Osteoblast (primary cell): Measurements from ENCODE around the gene ARFGAP3. TPM values are rescaled to one million over a fixed set of nuclear protein-coding genes. Genes with fewer than 3 reads are reported as not detected.
A peak's percentile ranks its signal among the peaks of the same experiment; 100 is the strongest.

Experiments used
- DNase-seq: peaks from one replicate; pipeline ENCODE4 v3.0.0; 2011; ENCODE audit warnings: low spot score, mixed read lengths; ENCODE audit not compliant: insufficient read length; ENCODE audit errors: missing footprints
- H2AFZ ChIP-seq: 2 replicates; pipeline ENCODE4 v1.6.0; 2011; ENCODE audit warnings: mild to moderate bottlenecking, low read length
- H3K27ac ChIP-seq: 2 replicates; pipeline ENCODE4 v1.5.1; 2011; ENCODE audit warnings: mild to moderate bottlenecking, low read depth, low read length, moderate library complexity
- H3K27me3 ChIP-seq: 2 replicates; pipeline ENCODE4 v1.6.0; 2012; ENCODE audit warnings: mild to moderate bottlenecking, control low read depth, inconsistent platforms, low read length, moderate library complexity; ENCODE audit not compliant: insufficient read depth
- H3K36me3 ChIP-seq: 2 replicates; pipeline ENCODE4 v1.5.1; 2011; ENCODE audit warnings: mild to moderate bottlenecking, low read length, control low read depth, moderate library complexity; ENCODE audit not compliant: insufficient read depth
- H3K4me1 ChIP-seq: 2 replicates; pipeline ENCODE4 v1.5.1; 2011; ENCODE audit warnings: mild to moderate bottlenecking, low read length, control low read depth, moderate library complexity; ENCODE audit not compliant: insufficient read depth
- H3K4me2 ChIP-seq: 2 replicates; pipeline ENCODE4 v1.6.0; 2011; ENCODE audit warnings: mild to moderate bottlenecking, low read length; ENCODE audit not compliant: insufficient read depth
- H3K4me3 ChIP-seq: fragments of 200-600 bp; sonication (generic); 3 replicates; pipeline ENCODE4 v1.5.1; 2012; ENCODE audit warnings: mild to moderate bottlenecking, low read length, inconsistent platforms; ENCODE audit not compliant: insufficient read depth
- H3K79me2 ChIP-seq: 2 replicates; pipeline ENCODE4 v1.6.0; 2012; ENCODE audit warnings: mild to moderate bottlenecking, low read length, control low read depth, inconsistent platforms; ENCODE audit not compliant: insufficient read depth
- H3K9me3 ChIP-seq: 2 replicates; pipeline ENCODE4 v1.5.1; 2011; ENCODE audit warnings: low read depth, low read length, control low read depth
- H4K20me1 ChIP-seq: 2 replicates; pipeline ENCODE4 v1.6.0; 2012; ENCODE audit warnings: mild to moderate bottlenecking, low read length, control low read depth; ENCODE audit not compliant: insufficient read depth
- total RNA-seq: library from RNA; depleted of rRNA; stranded (reverse); fragments of >200 nt; gene quantifications from 2 replicates; pipeline ENCODE4 v1.2.3, GENCODE V29; 2012
- TF ChIP-seq, protein P1 (sequence below): IDR thresholded peaks from 2 replicates; pipeline ENCODE4 v1.5.1; 2011; ENCODE audit warnings: mild to moderate bottlenecking, low read depth, low read length, moderate library complexity; ENCODE audit errors: extremely low read depth

ARFGAP3 gene
- total RNA-seq, 1 donor = 90.5 TPM

DNA sequence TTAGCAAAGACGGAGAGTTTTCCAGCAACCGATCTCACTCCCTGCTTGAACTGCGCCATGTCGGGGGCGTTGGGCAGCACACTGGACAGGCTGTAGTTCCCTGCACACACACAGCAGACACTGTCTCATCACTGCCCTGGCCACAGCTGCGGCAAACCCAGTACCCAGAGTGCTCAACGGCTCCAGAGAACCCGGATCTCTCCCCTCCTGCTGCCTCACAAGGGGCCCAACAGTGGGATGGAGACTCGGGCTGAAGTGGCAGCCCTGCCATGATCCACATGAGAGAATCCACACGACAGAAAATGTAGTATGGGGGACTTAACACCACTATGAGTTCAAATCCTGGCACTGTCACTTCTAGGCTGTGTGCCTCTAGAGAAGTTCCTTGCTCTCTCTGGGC, 58.0 kb downstream of the ARFGAP3 start:
- H3K27ac ChIP-seq = no peak overlapping the region

DNA sequence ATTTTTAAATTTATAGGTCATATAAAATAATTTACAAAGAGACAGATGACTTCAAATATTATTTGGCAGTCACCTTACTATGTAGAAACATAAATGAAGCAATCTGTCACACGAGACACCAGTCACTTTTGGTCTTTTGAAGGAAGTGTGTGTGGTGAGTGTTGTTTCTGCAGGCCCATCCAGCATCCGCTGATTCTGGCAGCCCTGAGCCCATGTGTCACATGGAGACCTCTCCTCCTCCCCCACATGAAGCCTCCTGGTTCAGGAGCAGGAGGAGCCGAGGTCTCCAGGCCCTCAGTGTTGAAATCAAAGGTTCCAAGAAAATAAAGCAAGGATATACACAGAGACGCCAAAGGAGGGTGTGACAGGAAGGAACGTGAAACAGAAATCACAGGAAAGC, 60.1 kb downstream of the ARFGAP3 start:
- Histone ChIP-seq H3K27ac (no peak overlapping the region), H3K4me2 (no peak overlapping the region), H3K79me2 (no peaks in the 10 kb centered on the region), H2AFZ (no peak overlapping the region), H3K4me3 (no peak overlapping the region), H3K9me3 (no peaks in the 10 kb centered on the region), H3K4me1 (no peaks in the 10 kb centered on the region), H3K36me3 (peaks cover 64% of the 10 kb centered on the region), H3K27me3 (no peaks in the 10 kb centered on the region), H4K20me1 (peaks cover 25% of the 10 kb centered on the region)
- TF ChIP-seq, protein P1, sequence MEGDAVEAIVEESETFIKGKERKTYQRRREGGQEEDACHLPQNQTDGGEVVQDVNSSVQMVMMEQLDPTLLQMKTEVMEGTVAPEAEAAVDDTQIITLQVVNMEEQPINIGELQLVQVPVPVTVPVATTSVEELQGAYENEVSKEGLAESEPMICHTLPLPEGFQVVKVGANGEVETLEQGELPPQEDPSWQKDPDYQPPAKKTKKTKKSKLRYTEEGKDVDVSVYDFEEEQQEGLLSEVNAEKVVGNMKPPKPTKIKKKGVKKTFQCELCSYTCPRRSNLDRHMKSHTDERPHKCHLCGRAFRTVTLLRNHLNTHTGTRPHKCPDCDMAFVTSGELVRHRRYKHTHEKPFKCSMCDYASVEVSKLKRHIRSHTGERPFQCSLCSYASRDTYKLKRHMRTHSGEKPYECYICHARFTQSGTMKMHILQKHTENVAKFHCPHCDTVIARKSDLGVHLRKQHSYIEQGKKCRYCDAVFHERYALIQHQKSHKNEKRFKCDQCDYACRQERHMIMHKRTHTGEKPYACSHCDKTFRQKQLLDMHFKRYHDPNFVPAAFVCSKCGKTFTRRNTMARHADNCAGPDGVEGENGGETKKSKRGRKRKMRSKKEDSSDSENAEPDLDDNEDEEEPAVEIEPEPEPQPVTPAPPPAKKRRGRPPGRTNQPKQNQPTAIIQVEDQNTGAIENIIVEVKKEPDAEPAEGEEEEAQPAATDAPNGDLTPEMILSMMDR = no peak
- no peak for DNase-seq

More for the DNA sequence above, 58.0 kb downstream of the ARFGAP3 start:
- Histone ChIP-seq H3K27me3 (no peaks in the 10 kb centered on the region), H3K4me3 (no peak overlapping the region), H3K9me3 (no peaks in the 10 kb centered on the region), H3K79me2 (no peaks in the 10 kb centered on the region), H3K36me3 (peaks cover 78% of the 10 kb centered on the region), H2AFZ (no peak overlapping the region), H4K20me1 (peaks cover 28% of the 10 kb centered on the region), H3K4me1 (no peaks in the 10 kb centered on the region), H3K4me2 (no peak overlapping the region)
- TF ChIP-seq, protein P1 = no peak
- DNase-seq = no peak

DNA sequence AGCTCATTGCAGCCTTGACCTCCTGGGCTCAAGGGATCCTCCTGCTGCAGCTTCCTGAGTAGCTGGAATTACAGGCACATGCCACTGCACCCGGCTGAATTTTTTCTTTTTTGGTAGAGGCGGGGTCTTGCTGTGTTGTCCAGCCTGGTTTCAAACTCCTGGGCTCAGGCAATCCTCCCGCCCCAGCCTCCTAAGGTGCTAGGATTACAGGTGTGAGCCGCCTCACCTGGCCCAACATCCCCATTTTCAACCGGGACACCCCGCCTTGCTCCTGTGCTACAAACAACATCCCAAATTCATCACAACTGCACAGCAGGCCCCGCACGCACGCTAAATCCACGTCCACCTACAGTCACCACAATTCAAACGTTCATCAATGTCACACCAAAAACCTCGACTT, 61.0 kb downstream of the ARFGAP3 start:
- Histone ChIP-seq H3K9me3 (no peaks in the 10 kb centered on the region), H4K20me1 (peaks cover 17% of the 10 kb centered on the region), H3K4me1 (peaks cover 4% of the 10 kb centered on the region), H3K4me2 (no peak overlapping the region), H3K36me3 (peaks cover 55% of the 10 kb centered on the region), H3K27me3 (no peaks in the 10 kb centered on the region), H3K4me3 (no peak overlapping the region), H3K27ac (no peak overlapping the region), H3K79me2 (no peaks in the 10 kb centered on the region), H2AFZ (no peak overlapping the region)
- DNase-seq = no peak
- TF ChIP-seq, protein P1 = no peak

DNA sequence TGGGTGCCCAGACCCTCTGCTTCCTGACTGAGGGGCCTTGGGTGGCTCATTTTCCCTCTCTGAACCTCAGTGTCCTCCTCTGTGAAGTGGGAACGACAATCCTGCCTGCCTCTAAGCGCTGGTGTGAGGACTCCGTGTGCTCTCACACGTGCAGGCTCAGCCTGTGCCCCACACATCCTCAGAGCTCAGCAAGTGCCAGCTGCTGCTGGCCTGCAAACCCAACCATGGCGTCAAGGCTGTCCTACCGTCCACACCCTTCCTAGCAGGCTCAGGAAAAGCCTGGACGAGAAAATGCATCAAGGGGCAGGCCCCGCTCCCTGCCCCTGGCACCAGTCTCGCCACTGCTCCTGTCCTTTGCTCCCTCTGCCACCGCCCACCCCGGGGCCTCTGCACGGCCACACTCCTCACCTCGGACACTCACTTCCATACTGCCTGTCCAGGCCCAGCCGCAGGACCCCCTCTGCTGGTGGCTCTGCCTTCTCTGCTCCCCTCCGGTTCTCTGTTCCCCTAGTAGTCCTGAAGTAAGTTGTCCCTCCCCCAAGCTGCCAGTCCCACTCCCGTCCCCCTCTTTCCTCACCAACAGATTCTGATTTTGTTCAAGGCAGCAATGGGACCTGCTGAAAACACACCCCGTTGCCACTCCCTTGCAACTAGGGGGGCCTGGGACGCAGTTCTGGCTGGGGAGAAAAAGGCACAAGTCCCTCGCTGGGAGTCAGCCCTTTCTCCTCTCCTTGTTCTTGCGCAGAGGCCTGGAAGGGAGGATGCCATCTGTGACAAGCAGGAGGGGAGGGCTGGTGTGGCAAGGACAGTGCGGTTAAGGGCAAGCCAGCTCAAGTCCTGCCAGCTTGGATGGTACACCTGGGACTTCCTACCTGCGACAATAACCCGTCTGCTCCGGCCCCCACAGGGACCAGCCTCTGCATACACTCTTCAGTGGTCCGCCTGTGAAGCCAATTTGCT, 62.2 kb downstream of the ARFGAP3 start:
- no peaks in the 10 kb centered on the region for H3K79me2 ChIP-seq
- no peak for DNase-seq
- H3K27me3 ChIP-seq = no peaks in the 10 kb centered on the region
- H4K20me1 ChIP-seq = peaks cover 13% of the 10 kb centered on the region
- H3K27ac ChIP-seq = no peak overlapping the region
- H3K4me3 ChIP-seq = no peak overlapping the region
- peaks cover 10% of the 10 kb centered on the region for H3K4me1 ChIP-seq
- no peak overlapping the region for H2AFZ ChIP-seq
- TF ChIP-seq, protein P1 = peak; percentile 16
- H3K36me3 ChIP-seq = peaks cover 45% of the 10 kb centered on the region
- no peaks in the 10 kb centered on the region for H3K9me3 ChIP-seq
- H3K4me2 ChIP-seq = no peak overlapping the region
